ENCODE results near the gene GSTO2.

GRCh38 chr10:104304356-104304745 is 35.4 kb downstream of the GSTO2 start:
- no peak for TF ChIP-seq CTCF (IDR thresholded peaks at IDR 0.05)
- no peak for TF ChIP-seq POLR2A (IDR thresholded peaks at IDR 0.05)

All from lower leg skin (tissue), 3 donors.